Transverse colon (tissue), 4 donors: ENCODE results near the gene SUSD2. TPM values are rescaled to one million over a fixed set of nuclear protein-coding genes. Genes with fewer than 3 reads are reported as not detected.

ENCODE experiments used
- DNase-seq: peaks from one replicate; pipeline ENCODE4 v3.0.0-alpha.2; 2019
- H3K27ac ChIP-seq, 4 donors: fragments of 200-600 bp; sonication (generic); 2 replicates each; pipeline ENCODE4 v1.5.1; 2016 to 2018; ENCODE audit warnings: inconsistent platforms in 4 of 4
- H3K27me3 ChIP-seq: fragments of 200-600 bp; sonication (generic); 2 replicates; pipeline ENCODE4 v1.5.1; 2017; ENCODE audit warnings: inconsistent platforms
- H3K36me3 ChIP-seq, 4 donors: fragments of 200-600 bp; sonication (generic); 2 replicates each; pipeline ENCODE4 v1.5.1; 2017 to 2019; ENCODE audit warnings: inconsistent platforms in 4 of 4
- H3K4me1 ChIP-seq, 4 donors: fragments of 200-600 bp; sonication (generic); 2 replicates each; pipeline ENCODE4 v1.5.1; 2017 to 2020; ENCODE audit warnings: inconsistent platforms in 4 of 4
- H3K4me3 ChIP-seq, 4 donors: fragments of 200-600 bp; sonication (generic); 1 replicate in 1 of 4; 2 replicates in 3 of 4; pipeline versions ENCODE4 v1.5.1 to v1.6.1; 2017 to 2019; ENCODE audit warnings: inconsistent platforms in 4 of 4
- H3K9me3 ChIP-seq, 2 donors: fragments of 200-600 bp; sonication (generic); 2 replicates each; pipeline ENCODE4 v1.5.1; 2017 to 2019; ENCODE audit warnings: inconsistent platforms in 2 of 2
- CTCF ChIP-seq, 5 experiments: fragments of 200-600 bp in 3 of 5; fragments of 450-650 bp in 2 of 5; sonication (generic) in 3 of 5; IDR thresholded peaks; 1 replicate in 2 of 5; 2 replicates in 3 of 5; pipeline ENCODE4 v1.5.1; 2016 to 2017; ENCODE audit warnings: antibody characterized with exemption in 5 of 5, inconsistent platforms in 3 of 5, mild to moderate bottlenecking in 2 of 5, moderate library complexity in 1 of 5
- EP300 ChIP-seq: sonication (generic); formaldehyde crosslinking; IDR thresholded peaks from one replicate; pipeline ENCODE4 v1.6.1; 2017; ENCODE audit warnings: antibody characterized with exemption, low read depth
- POLR2A ChIP-seq: fragments of 450-650 bp; IDR thresholded peaks from one replicate; pipeline ENCODE4 v1.6.1; 2016; ENCODE audit warnings: antibody characterized with exemption, mild to moderate bottlenecking, moderate library complexity
- POLR2AphosphoS5 ChIP-seq, 3 donors: sonication (generic); formaldehyde crosslinking; IDR thresholded peaks; one replicate each; pipeline ENCODE4 v1.6.1; 2016; ENCODE audit warnings: antibody characterized with exemption in 3 of 3
- WGBS, 2 donors: methylation state at CpG; one replicate each; pipeline ENCODE4 v1.1.5; 2018; ENCODE audit warnings: low coverage in 1 of 2; 5-methylcytosine and 5-hydroxymethylcytosine counted together
- in situ Hi-C, 4 donors: fragments of 200-750 bp; cut with MboI; loops; one replicate each; pipeline versions ENCODE4 v1.15.0 to v1.15.1; 2017; ENCODE audit warnings: low sequenced_read_pairs in 3 of 4, low pct_ligation_motif_present in 1 of 4, low pct_unique_long_range_greater_than_20kb in 1 of 4
- intact Hi-C: fragments of 100-400 bp; cut with DNase I; formaldehyde crosslinking; loops from one replicate; pipeline ENCODE4 v1.15.1; 2023; ENCODE audit warnings: low total_unique reads
- total RNA-seq, 4 donors: library from RNA; depleted of rRNA; stranded (reverse); fragments of >200 nt; gene quantifications; one replicate each; pipeline ENCODE4 v1.1.0, GENCODE V29; 2016

Gene SUSD2
- total RNA-seq, 4 donors from 2014 or later, result 0.37 to 67.7 (median 3.8) TPM

- no peaks in the 10 kb centered on the region for H3K36me3 ChIP-seq
- no peak overlapping the region for H3K27ac ChIP-seq
- no peaks in the 10 kb centered on the region for H3K4me1 ChIP-seq
- H3K9me3 ChIP-seq, result no peaks in the 10 kb centered on the region
- intact Hi-C loops (no loop called here), in situ Hi-C loops (no loop called here)
- no peaks in the 10 kb centered on the region for H3K27me3 ChIP-seq
- TF ChIP-seq POLR2AphosphoS5 (IDR thresholded peaks at IDR 0.05) (no peak), EP300 (no peak), CTCF (IDR thresholded peaks at IDR 0.05) (no peak), POLR2A (no peak)
- no peak for DNase-seq
- no peak overlapping the region for H3K4me3 ChIP-seq
- WGBS, 2 donors, result 100% methylated on average over 5 of the region's 6 CpGs; no CpG with 5 or more reads in 1 of the 2 donors
These were observed 50.8 kb downstream of the SUSD2 start for GRCh38 chr22:24232124-24232523.

GRCh38 chr22:24232725-24233124, 51.4 kb downstream of the SUSD2 start:
- H3K4me1 ChIP-seq, result no peaks in the 10 kb centered on the region
- intact Hi-C loops, result no loop called here

GRCh38 chr22:24233235-24233634, 51.9 kb downstream of the SUSD2 start:
- H3K27me3 ChIP-seq, result no peaks in the 10 kb centered on the region
- no peaks in the 10 kb centered on the region for H3K9me3 ChIP-seq
- 85% methylated on average over 12 of the region's 13 CpGs; no CpG with 5 or more reads in 1 of the 2 donors for WGBS, 2 donors
- H3K27ac ChIP-seq, result no peak overlapping the region
- TF ChIP-seq POLR2AphosphoS5 (IDR thresholded peaks at IDR 0.05), result no peak
- TF ChIP-seq EP300, result no peak
- H3K36me3 ChIP-seq, result no peaks in the 10 kb centered on the region
- DNase-seq, result no peak
- intact Hi-C loops (no loop called here), in situ Hi-C loops (no loop called here)
- H3K4me3 ChIP-seq, result no peak overlapping the region
- no peaks in the 10 kb centered on the region for H3K4me1 ChIP-seq

More at GRCh38 chr22:24232725-24233124, 51.4 kb downstream of the SUSD2 start:
- Histone ChIP-seq H3K27ac (no peak overlapping the region), H3K36me3 (no peaks in the 10 kb centered on the region), H3K9me3 (no peaks in the 10 kb centered on the region), H3K4me3 (no peak overlapping the region), H3K27me3 (no peaks in the 10 kb centered on the region)
- TF ChIP-seq POLR2A, result no peak
- no peak for TF ChIP-seq POLR2AphosphoS5 (IDR thresholded peaks at IDR 0.05)
- TF ChIP-seq EP300, result no peak
- no peak for TF ChIP-seq CTCF (IDR thresholded peaks at IDR 0.05)
- in situ Hi-C loops, result no loop called here
- no peak for DNase-seq
- WGBS, 2 donors, result 97% methylated on average over 15 of the region's 15 CpGs; no CpG with 5 or more reads in 1 of the 2 donors

- in situ Hi-C loops (no loop called here), intact Hi-C loops (no loop called here)
- no peaks in the 10 kb centered on the region for H3K36me3 ChIP-seq
- H3K27me3 ChIP-seq, result no peaks in the 10 kb centered on the region
- no peak for DNase-seq
- H3K4me1 ChIP-seq, result no peaks in the 10 kb centered on the region
- 83 to 95% methylated on average over 2 to 14 of the region's 14 CpGs for WGBS, 2 donors
- H3K4me3 ChIP-seq, result no peak overlapping the region
- H3K27ac ChIP-seq, result no peak overlapping the region
- no peak for TF ChIP-seq CTCF (IDR thresholded peaks at IDR 0.05)
- TF ChIP-seq POLR2AphosphoS5 (IDR thresholded peaks at IDR 0.05), result no peak
- no peak for TF ChIP-seq POLR2A
- no peak for TF ChIP-seq EP300
- H3K9me3 ChIP-seq, result no peaks in the 10 kb centered on the region
These were observed 52.5 kb downstream of the SUSD2 start for GRCh38 chr22:24233816-24234215.

- Histone ChIP-seq H3K9me3 (no peaks in the 10 kb centered on the region), H3K36me3 (no peaks in the 10 kb centered on the region), H3K27me3 (no peaks in the 10 kb centered on the region), H3K4me1 (no peaks in the 10 kb centered on the region), H3K4me3 (no peak overlapping the region), H3K27ac (no peak overlapping the region)
- in situ Hi-C loops (no loop called here), intact Hi-C loops (no loop called here)
- no peak for DNase-seq
- no peak for TF ChIP-seq POLR2AphosphoS5 (IDR thresholded peaks at IDR 0.05)
- no peak for TF ChIP-seq POLR2A
- TF ChIP-seq EP300, result no peak
- no peak for TF ChIP-seq CTCF (IDR thresholded peaks at IDR 0.05)
- WGBS, 2 donors, result 91% methylated on average over 4 of the region's 4 CpGs; no CpG with 5 or more reads in 1 of the 2 donors
These were observed 54.0 kb downstream of the SUSD2 start for GRCh38 chr22:24235315-24235714.
